Measurements from ENCODE around the gene NCAM1. TPM values are rescaled to one million over a fixed set of nuclear protein-coding genes. Genes with fewer than 3 reads are reported as not detected.

The NCAM1 gene
- total and polyA plus RNA-seq, 8 donors = 1.2 to 19.6 (median 3.6) TPM

DNA sequence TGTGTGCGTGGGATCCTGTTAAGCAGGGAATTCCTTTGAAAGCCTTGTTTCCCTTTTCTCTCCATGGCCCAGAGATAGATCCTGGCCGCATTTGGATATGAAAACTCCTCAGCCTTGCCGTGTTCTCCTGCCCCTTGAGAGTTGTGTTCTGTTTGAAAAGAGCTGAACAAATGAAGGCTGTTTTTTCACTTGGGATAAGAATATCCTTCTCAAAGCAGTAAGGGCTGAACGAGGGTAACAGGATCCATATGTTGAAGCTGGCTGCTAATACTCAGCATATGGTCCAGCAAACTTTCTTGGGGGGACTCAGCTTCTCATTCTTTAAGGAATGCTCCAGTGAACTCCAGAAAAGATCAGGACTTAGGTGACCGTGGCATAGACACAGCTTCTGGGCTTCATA lies 238.6 kb downstream of the NCAM1 start:
- ATAC-seq = peak in 1 of 4 donors; percentile 27
- Histone ChIP-seq H3K4me3 (no peak overlapping the region), H3K4me1 (no peaks in the 10 kb centered on the region), H3K9me3 (no peaks in the 10 kb centered on the region), H3K36me3 (no peaks in the 10 kb centered on the region), H3K27me3 (peaks cover 0 to 9% (median 0%) of the 10 kb centered on the region in 4 donors), H3K27ac (no peak overlapping the region)
- TF ChIP-seq, protein P1, sequence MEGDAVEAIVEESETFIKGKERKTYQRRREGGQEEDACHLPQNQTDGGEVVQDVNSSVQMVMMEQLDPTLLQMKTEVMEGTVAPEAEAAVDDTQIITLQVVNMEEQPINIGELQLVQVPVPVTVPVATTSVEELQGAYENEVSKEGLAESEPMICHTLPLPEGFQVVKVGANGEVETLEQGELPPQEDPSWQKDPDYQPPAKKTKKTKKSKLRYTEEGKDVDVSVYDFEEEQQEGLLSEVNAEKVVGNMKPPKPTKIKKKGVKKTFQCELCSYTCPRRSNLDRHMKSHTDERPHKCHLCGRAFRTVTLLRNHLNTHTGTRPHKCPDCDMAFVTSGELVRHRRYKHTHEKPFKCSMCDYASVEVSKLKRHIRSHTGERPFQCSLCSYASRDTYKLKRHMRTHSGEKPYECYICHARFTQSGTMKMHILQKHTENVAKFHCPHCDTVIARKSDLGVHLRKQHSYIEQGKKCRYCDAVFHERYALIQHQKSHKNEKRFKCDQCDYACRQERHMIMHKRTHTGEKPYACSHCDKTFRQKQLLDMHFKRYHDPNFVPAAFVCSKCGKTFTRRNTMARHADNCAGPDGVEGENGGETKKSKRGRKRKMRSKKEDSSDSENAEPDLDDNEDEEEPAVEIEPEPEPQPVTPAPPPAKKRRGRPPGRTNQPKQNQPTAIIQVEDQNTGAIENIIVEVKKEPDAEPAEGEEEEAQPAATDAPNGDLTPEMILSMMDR (IDR thresholded peaks at IDR 0.05) = no peak
- DNase-seq = no peak
- 49 to 64% methylated on average over 5 of the region's 5 CpGs for WGBS, 2 donors
- intact Hi-C loops (cut with DNase I) = loop anchor here in 1 of 3 donors (5.0 kb wide), 1 partner anchor 78 kb away; no protein-coding TSS in a partner anchor
- FAIRE-seq = no peak

DNA sequence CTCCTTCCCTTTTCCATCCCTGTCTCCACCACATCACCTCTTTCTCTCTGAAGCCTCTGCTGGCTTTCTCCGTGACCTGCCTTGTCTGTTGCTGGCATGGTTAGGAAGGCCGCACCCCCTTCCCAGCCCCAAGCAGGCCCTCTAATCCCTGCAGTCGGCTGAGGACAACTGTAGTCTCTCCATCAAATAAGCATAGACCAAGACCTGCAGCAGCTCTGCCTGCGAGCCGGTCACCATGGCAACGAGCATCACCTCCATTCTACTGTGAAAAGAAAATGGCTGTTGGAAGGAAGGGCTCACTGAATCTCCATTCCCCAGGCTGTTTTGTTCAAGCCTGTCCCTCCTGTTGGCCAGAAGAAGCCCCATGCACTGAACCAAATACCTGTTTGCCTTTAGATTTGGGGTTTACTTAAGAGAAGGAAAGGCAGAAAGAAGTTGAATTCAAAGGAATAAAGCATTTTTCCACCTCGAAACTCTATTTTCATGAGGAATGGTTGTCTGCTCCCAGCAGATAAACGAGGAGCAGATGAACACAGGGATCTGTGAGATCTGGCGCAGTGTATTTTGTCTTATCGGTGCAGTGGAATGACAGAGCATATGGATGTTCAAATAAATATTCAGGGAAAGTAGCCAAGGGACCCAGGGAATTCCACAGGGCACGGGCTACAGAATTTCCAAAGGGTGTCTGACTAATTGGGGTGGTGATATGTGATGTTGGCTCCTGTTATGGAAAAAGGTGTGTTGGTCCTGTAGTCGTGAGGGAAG lies 240.0 kb downstream of the NCAM1 start:
- no peak for FAIRE-seq
- 62 to 64% methylated on average over 12 of the region's 12 CpGs for WGBS, 2 donors
- TF ChIP-seq, protein P1 (IDR thresholded peaks at IDR 0.05) = no peak
- Histone ChIP-seq H3K27ac (no peak overlapping the region), H3K4me1 (no peaks in the 10 kb centered on the region), H3K9me3 (no peaks in the 10 kb centered on the region), H3K27me3 (peaks cover 0 to 9% (median 0%) of the 10 kb centered on the region in 4 donors), H3K4me3 (no peak overlapping the region), H3K36me3 (no peaks in the 10 kb centered on the region)
- no peak for DNase-seq
- intact Hi-C loops (cut with DNase I) = loop anchor here in 1 of 3 donors (5.0 kb wide), 1 partner anchor 79 kb away; no protein-coding TSS in a partner anchor
- no peak for ATAC-seq

DNA sequence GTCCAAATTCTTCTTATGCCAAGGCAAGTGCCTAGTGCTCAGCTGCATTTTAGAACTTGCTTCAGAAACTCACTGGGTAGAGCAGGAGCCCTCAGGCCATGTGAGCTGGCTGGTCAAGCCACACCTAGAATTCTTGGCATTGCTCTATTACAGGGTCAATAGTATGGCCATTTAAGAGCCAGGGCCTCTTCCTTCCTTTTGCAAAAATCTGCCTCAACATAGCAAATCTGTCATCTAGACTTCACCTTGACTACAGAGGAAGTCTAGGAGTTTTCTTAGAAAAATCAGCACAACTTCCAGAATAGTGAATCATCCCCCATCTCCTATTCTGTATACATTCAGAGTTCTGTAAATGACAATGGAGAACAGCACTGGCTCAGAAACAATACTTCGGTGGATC lies 241.2 kb downstream of the NCAM1 start:
- DNase-seq = no peak
- no peak for FAIRE-seq
- 79 to 85% methylated on average over 1 of the region's 1 CpG for WGBS, 2 donors

DNA sequence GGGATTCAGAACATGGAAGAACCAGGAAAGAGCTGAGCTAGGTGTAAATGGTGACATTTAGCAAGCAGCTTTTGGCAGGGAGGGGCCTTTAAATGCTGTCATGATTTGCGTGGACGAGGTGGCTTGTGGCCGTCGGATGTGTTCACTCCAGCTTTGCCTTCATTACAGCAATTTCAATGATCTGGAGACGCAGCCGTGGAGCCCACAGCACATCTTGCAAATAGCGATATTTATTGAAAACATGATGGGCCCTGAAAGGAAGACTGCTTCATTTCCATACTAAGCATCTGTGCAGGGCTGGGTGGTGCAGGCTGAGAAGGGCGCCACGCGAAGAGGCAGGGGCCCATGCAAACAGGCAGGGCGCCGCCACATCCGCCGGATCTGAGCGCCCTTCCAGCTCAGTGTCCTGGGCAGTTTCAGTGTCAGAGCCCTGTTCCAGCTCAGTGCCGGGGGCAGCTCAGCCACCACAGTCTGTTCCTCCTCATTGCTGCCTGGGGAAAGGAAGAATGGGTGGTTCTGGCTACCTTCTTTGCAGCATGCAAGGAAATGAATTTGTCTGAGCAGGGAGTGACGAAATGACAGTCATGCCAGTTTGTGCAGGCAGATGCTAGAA lies 242.0 kb downstream of the NCAM1 start:
- FAIRE-seq = no peak
- no peaks in the 10 kb centered on the region for H3K27me3 ChIP-seq
- TF ChIP-seq, protein P1 (IDR thresholded peaks at IDR 0.05) = no peak
- no peaks in the 10 kb centered on the region for H3K4me1 ChIP-seq
- H3K36me3 ChIP-seq = no peaks in the 10 kb centered on the region
- H3K27ac ChIP-seq = no peak overlapping the region
- ATAC-seq = no peak
- WGBS, 2 donors = 79 to 82% methylated on average over 17 of the region's 17 CpGs
- no peak for DNase-seq
- no peaks in the 10 kb centered on the region for H3K9me3 ChIP-seq
- H3K4me3 ChIP-seq = no peak overlapping the region
- intact Hi-C loops (cut with DNase I) = loop anchor here in 1 of 3 donors (5.0 kb wide), 1 partner anchor 81 kb away; no protein-coding TSS in a partner anchor

More for the DNA sequence above, 241.2 kb downstream of the NCAM1 start:
- TF ChIP-seq, protein P1 (IDR thresholded peaks at IDR 0.05) = no peak
- Histone ChIP-seq H3K4me1 (no peaks in the 10 kb centered on the region), H3K9me3 (no peaks in the 10 kb centered on the region), H3K27ac (no peak overlapping the region), H3K4me3 (no peak overlapping the region), H3K27me3 (peaks cover 0 to 2% (median 0%) of the 10 kb centered on the region in 4 donors), H3K36me3 (no peaks in the 10 kb centered on the region)
- intact Hi-C loops (cut with DNase I) = loop anchor here in 1 of 3 donors (5.0 kb wide), 1 partner anchor 80 kb away; no protein-coding TSS in a partner anchor
- ATAC-seq = no peak

All from pancreas (tissue), 10 donors.